ENCODE data around the gene PLOD3.
"Not testable (repeated sequence)": the region's sequence is repeated elsewhere in the genome, so short reads cannot be mapped to it uniquely, and the experiment has no call there.

PLOD3 gene

DNA sequence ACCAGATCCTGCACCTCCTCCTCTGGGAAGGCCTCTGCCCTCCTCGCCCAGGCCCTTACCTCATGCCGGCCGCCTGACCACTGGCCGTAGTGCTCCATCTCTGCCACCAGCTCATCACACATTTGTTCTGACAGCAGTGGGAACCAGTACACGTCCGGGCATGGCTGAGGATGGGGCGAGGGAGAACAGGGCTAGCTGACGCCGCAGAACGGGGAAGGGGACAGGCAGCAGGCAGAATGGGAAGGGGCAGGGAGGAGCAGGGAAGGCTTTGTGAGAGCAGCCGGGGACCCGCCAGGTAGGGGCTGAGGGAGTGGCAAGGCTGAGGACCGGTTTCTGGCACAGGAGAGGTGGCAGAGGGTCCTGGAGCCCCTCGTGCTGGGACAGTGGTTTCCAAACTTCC, 8.6 kb downstream of the PLOD3 start:
- no peak for DNase-seq

DNA sequence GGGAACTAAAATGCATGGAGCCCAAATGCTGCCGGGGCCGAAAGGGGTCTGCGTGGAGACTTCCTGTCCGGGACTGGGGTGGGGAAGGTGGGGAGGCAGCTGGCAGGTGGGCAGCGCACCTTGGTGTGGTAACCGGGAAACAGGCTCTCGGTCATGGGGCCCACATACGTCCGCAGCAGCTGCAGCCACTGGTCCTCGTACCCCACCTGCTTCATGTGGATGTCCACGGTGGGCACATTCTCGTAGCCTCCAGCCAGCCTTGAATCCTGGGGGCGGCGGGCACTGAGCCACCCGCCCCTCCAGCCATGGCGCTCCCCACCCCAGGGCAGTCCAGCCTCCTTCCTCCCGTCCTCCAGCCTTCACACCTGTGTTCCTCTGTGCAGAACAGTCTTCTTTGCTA, 9.9 kb downstream of the PLOD3 start:
- no peak for DNase-seq

DNA sequence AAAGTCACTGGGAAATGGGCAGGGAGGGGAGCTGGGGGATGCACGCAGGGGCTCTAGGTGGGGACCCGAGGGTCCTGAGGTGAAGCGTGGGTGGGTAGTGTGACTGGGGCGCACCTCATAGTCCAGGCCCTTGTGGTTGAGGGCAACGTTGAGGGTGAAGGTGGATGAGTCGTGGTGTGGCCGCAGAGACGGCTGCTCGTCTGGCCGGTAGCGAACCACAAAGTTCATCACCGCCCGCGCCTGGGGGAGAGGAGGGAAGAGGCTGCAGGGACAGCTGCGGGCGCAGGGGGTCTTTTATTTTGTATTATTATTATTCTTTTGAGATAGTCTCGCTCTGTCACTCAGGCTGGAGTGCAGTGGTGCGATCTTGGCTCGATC, 10.7 kb downstream of the PLOD3 start:
- no peak for DNase-seq

DNA sequence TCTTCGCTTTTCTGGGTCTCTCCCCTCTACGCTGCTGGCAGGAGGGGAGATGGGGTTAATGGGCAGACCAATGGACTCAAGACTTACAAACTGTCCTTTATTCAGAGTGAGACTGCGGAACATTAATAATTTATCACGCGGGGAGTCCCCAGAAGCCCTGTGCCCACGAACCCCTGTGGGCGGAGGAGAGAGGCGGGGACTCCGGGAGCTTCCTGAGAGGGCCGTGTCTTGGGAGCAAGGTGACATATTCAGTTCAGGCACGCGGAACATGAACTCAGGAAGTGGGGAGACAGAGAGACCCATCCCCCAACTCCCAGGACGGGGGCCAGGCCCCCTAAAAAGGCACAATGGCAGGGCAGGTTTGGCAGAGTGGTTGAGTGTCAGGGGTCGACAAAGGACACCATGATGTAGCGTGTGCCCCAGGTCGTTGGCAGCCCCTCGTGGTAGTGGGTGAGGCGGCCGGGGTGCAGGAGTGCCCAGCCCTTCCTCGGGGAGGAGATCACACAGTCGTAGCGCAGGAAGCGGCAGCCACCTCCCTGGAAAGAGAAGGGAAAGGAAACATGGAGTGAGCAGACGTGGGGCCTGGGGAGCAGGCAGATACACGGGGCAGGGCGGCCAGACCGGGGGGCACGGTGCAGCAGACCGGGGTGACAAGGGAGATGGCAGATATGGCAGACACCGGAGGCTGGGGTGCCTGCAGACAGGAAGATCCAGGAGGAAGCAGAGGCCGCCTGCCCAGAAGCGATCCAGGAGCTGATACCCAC, 11.3 kb downstream of the PLOD3 start:
- no peak for DNase-seq

DNA sequence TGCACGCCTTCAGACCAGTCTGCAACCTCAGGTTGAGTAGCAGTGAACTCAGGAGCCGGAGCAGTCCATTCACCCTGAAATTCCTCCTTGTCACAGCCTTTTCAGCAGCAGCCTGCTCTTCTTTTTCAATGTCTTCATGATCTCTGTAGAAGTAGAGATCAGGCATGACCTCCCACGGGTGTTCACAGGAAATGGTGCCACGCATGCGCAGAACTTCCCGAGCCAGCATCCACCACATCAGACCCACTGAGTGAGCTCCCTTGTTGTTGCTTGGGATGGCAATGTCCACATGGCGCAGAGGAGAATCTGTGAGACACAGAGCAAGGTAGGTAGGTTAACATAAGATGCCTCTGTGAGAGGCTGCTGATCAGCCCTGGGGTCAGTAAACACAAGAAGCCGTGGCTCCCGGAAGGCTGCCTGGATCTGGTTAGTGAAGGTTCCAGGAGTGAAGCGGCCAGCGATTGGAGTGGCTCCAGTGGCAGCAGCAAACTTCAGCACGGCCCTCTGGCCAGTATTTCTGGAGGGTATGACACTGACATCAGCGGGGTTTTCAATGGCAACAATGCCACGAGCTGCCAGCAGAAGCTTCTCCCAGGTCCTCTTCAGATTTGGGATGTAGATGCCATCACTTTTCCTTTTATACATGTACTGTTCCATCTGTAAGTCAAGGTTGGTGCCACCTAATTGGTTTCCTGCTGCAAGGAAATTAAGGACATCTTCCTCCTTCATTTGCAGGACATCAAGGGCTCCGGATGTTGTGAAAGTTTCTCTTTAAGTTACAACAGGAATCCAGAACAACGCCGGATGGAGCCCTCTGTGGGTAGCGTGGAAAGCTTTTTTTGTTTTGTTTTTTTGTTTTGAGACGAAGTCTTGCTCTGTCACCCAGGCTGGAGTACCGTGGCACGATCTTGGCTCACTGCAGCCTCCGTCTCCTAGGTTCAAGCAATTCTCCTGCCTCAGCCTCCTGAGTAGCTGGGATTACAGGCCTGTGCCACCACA, 13.3 kb downstream of the PLOD3 start:
- not testable (repeated sequence) for DNase-seq

DNA sequence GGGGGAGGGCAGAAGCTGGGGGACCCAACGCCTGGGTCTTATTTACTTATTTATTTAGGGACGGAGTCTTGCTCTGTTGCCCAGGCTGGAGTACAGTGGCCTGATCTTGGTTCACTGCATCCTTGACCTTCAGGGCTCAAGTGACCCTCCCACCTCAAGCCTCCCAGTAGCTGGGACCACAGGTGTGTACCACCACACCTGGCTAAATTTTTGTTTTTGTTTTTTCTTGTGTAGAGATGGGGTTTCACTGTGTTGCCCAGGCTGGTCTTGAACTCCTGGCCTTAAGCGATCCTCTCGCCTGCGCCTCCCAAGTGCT, 14.8 kb downstream of the PLOD3 start:
- DNase-seq = no peak

DNA sequence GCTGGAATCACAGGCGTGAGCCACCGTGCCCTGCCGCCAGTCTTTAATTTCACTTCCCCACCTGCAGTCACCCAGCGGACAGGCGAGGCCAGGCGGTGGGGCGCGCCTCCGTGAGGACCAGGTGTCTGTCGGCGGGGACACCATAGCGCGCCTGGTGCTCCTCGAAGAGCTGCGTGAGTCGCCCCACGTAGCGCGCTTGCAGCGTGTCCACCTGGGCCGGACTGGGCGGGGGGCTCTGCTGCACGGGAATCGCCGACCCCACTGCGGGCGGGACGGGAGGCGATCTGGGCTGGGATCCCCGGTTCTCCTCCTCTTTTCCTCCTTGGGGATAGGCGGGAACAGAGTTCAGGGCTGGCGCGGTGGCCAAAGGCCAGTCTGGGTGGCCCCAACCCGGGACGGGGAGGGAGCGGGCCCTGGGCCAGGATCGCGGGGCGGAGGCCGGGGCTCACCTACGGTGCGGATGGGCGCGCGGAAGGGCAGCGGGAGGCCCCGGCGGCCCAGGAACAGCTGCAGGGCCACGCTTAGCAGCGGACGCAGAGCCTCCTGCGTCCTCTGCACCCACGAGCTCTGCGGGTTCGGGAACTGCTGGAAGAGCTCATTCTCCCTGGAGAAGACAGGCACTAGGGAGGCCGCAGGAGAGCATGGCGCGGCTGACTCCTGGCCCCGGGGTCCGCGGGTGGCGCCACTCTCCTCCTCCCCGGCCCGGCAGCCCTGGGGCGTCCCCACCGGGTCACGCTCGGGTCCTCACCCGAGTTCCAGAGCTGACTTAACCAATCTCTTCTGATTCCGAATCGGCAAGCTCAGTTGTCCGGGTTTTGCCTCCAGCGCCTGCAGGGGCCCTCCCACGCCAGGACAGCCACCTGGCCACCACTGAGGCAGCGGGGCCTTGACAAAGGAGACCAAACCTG, 15.4 kb downstream of the PLOD3 start:
- no peak for DNase-seq

DNA sequence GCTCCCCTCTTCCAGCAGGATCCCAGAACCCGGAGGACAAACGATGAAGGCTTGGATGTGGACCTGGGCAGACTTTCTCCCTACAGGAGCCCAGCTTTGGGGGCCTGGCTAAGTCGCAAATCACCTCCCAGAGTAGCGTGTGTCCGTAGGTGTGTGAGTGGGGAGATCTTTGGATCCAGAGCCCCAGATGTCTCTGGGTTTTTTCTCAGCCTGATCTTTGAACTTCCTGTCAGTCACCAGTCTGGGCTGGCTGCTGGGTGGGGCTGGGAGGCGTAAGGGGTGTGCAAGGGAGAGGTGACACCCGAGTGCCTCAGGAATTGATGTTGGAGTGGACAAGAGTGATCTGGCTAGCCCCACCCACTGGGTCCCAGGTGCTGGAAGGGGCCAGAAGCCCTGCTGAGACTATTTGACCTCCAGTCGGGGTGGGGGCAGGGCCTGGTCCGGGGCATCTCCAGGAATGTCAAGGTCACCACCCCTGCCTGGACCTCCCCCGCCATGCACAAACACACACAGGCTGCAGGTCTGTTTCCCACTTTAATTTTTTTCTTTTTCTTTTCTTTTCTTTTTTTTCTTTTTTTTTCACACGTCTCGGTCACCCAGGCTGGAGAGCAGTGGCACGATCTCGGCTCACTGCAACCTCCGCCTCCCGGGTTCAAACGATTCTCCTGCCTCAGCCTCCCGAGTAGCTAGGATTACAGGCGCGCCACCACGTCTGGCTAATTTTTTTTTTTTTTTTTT, 16.4 kb downstream of the PLOD3 start, which contains the start of gene MOGAT3:
MOGAT3 (minus strand) TSS at position 175 of the 738 bp plus-strand sequence. CDS start 182 bp downstream, outside the sequence.
- DNase-seq = no peak

DNA sequence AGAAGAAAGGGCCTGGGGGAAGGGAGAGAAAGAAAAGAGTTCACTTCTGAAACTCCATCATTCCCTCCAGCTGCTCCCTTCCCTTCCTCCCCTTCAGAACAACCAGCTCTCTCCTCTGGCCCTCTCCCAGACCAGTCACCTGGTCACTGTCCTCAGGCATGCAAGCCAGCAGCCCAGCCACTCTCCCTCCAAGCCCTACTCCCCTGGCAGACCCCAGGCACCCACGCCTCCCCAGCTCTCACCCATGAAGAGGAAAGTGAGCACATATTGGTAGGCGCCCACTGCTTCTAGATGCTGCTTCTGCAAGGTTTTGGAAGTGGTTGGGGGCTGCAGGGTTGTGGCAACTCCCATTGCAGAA, 16.9 kb downstream of the PLOD3 start:
- no peak for DNase-seq

DNA sequence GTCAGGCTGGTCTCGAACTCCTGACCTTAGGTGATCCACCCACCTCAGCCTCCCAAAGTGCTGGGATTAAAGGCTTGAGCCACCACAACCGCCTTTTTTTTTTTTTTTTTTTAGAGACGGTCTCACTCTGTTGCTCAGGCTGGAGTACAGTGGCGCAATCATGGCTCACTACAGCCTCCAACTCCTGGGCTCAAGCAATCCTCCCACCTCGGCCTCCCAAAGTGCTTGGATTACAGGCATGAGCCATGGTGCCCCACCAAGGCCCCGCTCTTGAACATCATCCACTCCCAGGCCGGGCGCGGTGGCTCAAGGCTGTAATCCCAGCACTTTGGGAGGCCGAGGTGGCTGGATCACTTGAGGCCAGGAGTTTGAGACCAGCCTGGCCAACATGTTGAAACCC, 17.9 kb downstream of the PLOD3 start:
- not testable (repeated sequence) for DNase-seq

DNA sequence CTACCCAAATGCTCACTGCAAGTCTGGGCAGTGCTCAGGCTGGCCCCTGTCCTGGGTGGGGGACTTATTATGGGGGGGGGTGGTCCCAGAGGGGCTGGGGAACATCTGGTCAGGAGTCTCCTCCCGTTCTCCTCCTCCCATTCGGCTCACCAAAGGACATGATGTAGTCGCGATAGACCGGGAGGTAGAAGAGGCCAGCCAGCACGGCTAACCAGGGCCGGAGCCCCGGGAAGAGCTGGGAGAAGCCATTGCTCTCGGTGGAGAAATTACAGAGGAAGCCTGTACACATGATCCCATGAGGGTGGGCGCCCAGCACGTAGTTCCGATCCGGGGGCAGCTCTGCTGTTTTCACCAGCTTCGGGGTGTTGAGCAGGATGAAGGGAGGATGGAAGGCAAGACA, 18.9 kb downstream of the PLOD3 start:
- no peak for DNase-seq

DNA sequence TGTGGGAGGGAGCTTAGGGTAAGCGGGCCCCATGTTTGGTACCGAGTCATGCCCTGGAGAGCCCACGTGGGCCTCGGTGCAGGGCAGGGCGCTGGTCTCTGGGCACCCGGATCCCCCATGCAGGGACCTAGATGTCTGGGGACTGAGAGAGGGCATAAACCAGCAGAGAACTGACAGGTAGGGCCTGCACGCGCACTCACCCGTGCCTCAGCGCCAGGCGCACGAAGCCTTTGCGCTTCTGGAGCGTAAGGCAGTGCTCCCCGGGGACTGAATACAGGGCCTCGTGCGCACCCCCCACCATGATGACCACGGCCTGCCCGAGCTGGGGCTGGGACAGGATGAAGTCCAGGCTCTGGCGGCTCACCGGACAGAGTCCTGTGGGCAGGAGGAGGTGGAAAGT, 19.4 kb downstream of the PLOD3 start:
- no peak for DNase-seq

DNA sequence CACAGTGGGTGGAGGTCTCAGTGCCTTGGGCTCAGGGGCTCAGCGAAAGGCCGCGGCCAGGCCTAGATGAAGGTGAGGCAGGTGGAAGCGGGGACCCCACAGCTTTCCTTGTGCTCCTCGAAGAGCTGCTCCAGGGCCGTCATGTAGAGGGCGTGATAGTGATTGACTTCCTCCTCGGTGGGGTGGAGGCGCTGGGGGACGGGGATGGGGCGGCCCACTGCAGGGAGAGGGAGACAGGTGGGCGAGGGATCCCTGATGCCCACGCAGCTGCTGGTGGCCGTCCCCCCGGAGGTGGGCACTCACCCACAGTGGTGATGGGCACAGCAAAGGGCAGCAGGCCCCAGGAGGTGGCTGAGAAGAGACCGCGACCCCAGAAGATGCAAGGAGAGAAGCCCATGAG, 21.5 kb downstream of the PLOD3 start:
- no peak for DNase-seq

DNA sequence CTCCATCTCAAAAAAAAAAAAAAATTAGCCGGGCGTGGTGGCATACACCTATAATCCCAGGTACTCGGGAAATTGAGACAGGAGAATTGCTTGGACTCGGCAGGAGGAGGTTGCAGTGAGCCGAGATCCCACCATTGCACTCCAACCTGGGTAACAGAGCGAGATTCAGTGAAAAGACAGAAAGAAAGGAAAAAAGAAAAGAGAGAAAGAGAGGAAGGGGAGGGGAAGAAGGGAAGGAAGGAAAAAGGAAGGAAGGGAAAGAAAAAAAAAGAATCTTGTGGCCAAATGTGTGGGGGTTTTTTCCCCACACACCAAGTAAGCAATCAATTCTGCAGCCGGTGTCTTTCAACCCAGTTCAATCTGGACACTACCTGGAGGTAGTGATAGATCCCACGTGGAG, 28.3 kb downstream of the PLOD3 start:
- DNase-seq = no peak

DNA sequence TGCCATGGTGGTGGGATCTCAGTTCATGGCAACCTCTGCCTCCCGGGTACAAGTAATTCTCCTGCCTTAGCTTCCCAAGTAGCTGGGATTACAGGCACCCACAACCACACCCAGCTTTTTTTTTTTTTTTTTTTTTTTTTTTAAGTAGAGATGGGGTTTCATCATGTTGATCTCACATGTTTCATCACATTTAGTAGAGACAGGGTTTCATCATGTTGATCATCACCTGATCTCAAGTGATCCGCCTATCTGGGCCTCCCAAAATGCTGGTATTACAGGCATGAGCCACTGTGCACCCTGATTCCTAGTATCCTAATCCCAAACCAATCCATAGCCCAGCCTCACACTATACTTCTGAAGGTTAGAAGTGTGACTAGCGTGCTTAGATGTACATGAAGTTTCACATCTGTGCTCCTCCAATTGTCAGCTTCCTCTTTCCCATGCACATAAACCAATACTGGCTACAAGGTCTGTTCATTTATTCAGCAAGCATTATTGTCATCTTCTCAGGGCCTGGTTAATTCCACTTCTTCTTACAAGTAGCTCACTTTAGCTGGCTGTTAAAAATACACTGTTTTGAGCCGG, 30.4 kb downstream of the PLOD3 start:
- DNase-seq = no peak

DNA sequence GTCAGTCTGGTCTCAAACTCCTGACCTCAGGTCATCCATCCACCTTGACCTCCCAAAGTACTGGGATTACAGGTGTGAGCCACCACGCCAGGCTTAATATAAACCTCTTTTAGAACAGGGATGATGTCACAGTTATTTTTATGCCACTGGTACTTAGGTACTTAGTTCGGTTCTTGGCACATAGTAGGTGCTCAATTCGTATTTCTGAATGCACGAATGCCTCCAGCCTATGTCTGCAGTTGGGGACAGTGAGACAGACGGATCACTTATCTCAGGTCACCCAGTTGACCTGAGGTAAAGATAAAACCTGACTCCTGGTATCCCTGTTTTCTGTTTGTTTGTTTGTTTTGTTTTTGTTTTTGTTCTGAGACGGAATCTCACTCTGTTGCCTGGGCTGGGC, 31.2 kb downstream of the PLOD3 start:
- no peak for DNase-seq

DNA sequence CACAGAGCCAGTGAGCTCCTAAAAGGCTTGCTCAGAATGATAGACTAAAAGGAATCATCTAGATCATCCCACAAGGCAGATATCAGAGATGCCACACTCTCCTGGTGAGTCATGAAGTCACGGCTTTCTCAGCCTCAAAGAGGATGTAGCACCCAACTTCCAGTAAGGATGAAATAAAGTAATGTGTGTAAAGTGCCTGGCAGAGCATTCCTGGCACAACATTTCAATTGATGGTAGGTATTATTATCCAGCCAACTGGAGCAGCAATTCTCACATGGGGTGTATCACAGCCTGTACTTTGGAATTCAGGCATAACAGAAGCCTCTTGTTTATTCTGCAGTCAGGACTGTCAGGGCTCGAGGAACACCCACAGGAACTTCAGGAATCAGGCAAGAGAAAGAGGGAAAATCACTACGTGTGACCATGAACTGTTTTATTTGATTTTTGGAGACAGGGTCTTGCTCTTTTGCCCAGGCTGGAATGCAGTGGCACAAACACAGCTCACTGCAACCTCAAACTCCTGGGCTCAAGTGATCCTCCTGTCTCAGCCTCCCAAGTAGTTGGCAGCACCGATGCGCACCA, 32.0 kb downstream of the PLOD3 start:
- DNase-seq = no peak

DNA sequence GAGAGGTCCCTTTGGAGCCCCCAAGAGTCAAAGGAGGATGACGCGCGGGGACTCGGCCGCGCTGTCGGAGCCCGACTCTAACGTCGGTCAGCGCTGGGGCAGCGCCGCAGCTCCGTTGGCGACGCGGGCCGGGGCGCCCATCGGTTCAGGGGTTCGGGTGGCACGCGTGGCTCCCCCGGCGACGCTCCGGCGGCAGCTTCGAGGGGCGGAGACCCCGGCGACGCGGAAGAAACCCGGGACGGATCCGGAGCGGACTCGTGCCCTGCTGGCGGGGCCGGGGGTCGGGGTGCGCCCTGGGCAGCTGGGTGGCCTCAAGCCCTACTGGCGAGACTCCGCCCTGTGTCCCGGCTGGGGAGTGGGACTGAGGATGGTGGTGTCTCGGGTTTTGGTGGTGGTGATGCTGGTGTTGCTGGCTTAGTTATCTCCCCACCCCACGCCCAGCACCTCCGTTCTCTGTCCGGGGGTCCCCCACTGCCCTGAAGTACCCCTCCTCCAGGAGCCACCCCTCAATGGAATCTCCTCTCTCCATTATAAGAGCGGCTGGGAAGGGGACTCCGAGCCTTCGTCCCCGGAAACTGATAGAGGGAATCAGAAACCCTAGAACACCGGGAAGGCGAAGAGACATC, 37.1 kb downstream of the PLOD3 start, which contains the start of gene NAT16:
NAT16 (minus strand) TSS at position 164 of the 626 bp plus-strand sequence. CDS start 5,486 bp downstream, outside the sequence.
- no peak for DNase-seq

DNA sequence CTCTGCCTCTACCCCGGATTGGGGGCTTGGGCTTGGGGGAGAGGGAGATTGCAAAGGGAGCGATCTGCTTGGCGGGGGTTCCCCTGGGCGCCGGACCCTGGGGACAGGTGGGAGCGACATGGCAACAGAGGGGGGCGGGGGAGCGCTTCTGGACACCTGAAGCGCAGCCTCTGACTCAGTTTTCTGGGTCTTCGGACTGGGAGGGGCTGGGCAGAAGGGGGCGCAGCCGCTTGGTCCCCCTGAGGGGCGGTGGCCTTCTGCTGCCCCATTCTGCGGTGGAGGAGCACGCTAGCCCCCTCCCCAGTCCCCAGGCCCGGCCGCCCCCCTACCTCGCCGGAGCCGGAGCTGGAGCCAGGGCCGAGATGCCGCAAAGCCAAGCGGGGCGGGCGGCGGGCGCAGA, 37.7 kb downstream of the PLOD3 start:
- no peak for DNase-seq

DNA sequence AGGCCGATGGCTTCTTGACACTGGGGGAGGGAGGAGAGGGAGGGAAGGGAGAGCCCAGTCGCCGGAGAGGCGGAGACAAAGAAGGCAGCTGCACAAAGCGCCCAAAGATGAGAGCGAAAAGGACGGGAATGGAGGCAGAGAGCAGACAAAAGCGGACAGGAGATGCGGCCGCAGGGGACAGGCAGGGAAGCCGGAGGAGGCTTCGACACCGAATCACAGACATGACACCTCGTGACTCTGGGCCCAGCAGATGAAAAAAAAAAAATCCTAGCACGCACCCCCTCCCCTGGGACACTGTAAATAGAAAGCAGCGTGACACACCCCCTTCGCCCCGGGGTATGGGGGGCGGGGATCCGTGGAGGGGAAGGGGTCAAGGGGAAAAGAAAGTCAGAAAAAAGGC, 38.3 kb downstream of the PLOD3 start:
- peak; percentile 38 to 63 for DNase-seq

DNA sequence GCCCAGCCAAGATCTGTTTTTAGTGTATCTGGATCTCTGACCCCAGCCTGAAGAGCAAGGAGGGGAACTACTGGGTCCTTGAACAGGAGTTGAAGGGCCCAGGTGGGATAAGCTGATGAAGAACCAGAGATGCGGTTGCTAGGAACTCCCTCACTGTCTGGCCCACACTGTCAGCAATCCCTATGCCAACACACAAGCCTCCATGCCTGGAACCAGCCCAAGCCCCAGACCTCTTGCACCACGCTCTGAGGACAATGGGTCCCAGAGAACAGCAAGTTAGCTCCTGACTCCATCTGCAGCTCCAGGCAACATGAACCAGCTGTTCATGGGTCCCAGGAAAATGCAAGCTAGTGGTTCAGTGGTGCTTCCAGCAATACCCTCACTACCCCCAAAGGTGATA, 39.7 kb downstream of the PLOD3 start:
- DNase-seq = no peak
